T-helper 1 cell treated with Interleukin-12 subunit alpha and Interleukin-12 subunit beta and Interleukin-4 antibody, amounts not matched to agents 30 ng/mL and 1 ng/mL, for 36 hours (primary cell): ENCODE measurements around the gene PLXDC1. TPM values are rescaled to one million over a fixed set of nuclear protein-coding genes. Genes with fewer than 3 reads are reported as not detected.

Experiments
- intact Hi-C: fragments of 100-400 bp; cut with micrococcal nuclease; formaldehyde crosslinking; loops from one replicate; pipeline ENCODE4 v1.15.1; 2024
- total RNA-seq: library from RNA; stranded (reverse); gene quantifications from 2 replicates; pipeline ENCODE4 v1.2.3, GENCODE V29; 2022

The PLXDC1 gene
- total RNA-seq: 1.4 and 1.9 TPM in 2 replicates

DNA sequence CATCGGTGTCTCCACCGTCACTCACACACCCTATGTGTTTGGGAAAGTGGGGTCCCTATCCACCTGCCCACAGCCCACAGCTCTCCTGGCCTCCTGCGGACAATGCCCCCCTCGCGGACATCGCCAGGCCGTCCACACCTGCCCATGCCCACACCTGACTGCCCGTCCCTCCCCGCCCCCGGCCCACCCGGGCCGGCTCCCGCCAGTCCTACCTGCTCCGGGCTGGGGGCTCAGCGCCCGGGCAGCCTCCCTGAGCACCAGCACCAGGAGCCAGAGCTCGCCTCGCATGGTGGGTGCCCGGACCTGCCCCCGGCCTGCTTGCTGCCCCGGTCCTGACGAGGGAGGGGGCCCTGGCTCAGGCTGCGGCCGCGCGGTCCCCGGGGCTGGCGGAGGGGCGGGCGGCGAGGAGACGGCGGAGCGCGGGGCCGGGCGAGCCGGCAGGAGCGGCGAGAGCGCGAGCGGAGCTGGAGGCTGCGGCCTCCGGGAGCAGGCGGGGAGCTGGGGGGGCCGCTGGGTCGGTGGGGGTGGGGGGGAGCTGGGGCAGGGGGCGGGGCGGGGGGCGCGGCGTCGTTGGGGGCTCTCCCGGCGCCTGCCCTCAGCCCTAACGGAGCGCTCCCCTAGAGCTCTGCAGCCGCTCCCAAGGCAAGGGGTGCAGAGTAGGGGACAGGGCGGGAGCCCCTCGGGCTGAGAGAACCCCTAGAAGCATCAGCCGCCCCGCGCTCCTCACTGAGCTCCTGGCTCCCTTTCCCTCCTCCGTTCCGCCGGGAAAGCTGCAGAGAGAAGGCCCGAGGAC is at the start of gene PLXDC1:
PLXDC1 (minus strand) TSS at position 488 of the 793 bp plus-strand sequence; CDS start at position 288, 200 bp downstream.
- intact Hi-C loops: loop anchor here (5.0 kb wide), 1 partner anchor 91 kb away; no protein-coding TSS in a partner anchor

- intact Hi-C loops: loop anchor here (1.0 to 2.0 kb wide), 5 partner anchors 8 to 896 kb away; partner anchors contain the start of genes FBXL20 and RPL23
Measured at GRCh38 chr17:39200957-39201510, 49.6 kb upstream of the PLXDC1 start.

GRCh38 chr17:39200070-39200879 is 48.8 kb upstream of the PLXDC1 start, which contains the start of gene RPL19:
RPL19 (plus strand) TSS chr17:39200283; CDS start chr17:39200345, 62 bp downstream.
- intact Hi-C loops: loop anchor here (1.0 to 2.0 kb wide), 5 partner anchors 9 to 897 kb away; partner anchors contain the start of genes FBXL20 and RPL23

- intact Hi-C loops: loop anchor here (1.0 to 5.0 kb wide), 7 partner anchors 10 to 897 kb away; partner anchors contain the start of genes CDK12, FBXL20 and RPL23
Measured at GRCh38 chr17:39199820-39200069, 48.3 kb upstream of the PLXDC1 start.

GRCh38 chr17:39198186-39198566 is 46.7 kb upstream of the PLXDC1 start:
- intact Hi-C loops: loop anchor here (5.0 kb wide), 1 partner anchor 264 kb away; the partner anchor contains the start of gene CDK12

GRCh38 chr17:39197380-39198185 is 46.1 kb upstream of the PLXDC1 start, which contains the start of gene CACNB1:
CACNB1 (minus strand) TSS chr17:39197669; CDS start chr17:39197495, 174 bp downstream.
- intact Hi-C loops: loop anchor here (5.0 kb wide), 1 partner anchor 265 kb away; the partner anchor contains the start of gene CDK12

DNA sequence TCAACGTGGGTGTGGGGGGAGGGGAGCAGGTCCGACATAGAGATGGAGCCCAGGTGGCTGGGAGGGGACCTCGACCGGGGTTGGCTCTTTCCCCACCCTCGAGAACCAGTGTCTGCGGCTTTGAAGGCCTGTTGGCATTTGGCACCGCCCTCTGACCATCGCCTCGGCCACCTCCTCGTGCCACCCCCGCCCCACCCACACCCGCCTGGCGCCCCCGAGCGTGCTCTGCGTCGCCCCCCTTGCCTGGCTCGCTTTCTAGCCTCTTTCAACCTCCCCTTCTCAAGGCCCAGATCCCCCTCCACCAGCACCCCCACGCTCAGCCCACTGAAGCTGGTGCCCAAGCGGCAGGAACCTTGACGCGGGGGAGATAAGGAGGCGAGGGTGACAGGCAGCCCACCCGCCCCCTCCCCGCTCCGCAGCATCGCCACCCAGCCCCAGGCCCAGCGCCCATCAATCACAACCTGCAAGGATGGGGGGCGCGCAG is 45.4 kb upstream of the PLXDC1 start:
- intact Hi-C loops: loop anchor here (5.0 kb wide), 1 partner anchor 265 kb away; the partner anchor contains the start of gene CDK12

DNA sequence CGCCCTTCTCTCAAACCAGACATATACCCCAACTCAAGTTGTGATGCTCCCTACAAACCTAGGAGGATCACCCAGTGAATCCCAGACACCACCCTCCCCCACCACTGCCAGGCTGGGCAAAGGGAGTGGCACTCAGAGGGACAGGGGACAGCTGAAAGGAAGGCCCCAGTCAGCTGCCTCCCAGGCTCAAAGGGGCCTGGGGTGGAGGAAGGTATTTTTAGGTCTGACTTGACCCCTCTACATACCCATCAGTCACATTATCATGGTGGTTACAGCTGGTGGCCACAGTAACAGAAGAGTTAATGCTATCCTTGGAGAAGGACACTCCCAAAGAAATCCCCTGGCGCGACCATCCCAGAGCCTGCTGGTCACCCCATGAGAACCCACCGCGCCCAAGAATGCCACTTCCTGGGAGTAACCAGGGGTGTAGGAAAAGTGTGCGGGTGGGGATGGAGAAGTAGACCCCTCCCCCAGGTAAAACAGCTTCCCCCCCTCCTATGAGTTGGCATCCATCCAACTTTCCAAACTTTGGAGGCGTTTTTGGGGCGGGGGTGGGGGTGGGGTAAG is 44.9 kb upstream of the PLXDC1 start:
- intact Hi-C loops: loop anchor here (5.0 kb wide), 1 partner anchor 266 kb away; the partner anchor contains the start of gene CDK12

- intact Hi-C loops: loop anchor here (5.0 kb wide), 1 partner anchor 267 kb away; the partner anchor contains the start of gene CDK12
Measured at GRCh38 chr17:39195568-39196160, 44.2 kb upstream of the PLXDC1 start.

GRCh38 chr17:39194985-39195524 is 43.6 kb upstream of the PLXDC1 start:
- intact Hi-C loops: loop anchor here (5.0 kb wide), 1 partner anchor 267 kb away; the partner anchor contains the start of gene CDK12

DNA sequence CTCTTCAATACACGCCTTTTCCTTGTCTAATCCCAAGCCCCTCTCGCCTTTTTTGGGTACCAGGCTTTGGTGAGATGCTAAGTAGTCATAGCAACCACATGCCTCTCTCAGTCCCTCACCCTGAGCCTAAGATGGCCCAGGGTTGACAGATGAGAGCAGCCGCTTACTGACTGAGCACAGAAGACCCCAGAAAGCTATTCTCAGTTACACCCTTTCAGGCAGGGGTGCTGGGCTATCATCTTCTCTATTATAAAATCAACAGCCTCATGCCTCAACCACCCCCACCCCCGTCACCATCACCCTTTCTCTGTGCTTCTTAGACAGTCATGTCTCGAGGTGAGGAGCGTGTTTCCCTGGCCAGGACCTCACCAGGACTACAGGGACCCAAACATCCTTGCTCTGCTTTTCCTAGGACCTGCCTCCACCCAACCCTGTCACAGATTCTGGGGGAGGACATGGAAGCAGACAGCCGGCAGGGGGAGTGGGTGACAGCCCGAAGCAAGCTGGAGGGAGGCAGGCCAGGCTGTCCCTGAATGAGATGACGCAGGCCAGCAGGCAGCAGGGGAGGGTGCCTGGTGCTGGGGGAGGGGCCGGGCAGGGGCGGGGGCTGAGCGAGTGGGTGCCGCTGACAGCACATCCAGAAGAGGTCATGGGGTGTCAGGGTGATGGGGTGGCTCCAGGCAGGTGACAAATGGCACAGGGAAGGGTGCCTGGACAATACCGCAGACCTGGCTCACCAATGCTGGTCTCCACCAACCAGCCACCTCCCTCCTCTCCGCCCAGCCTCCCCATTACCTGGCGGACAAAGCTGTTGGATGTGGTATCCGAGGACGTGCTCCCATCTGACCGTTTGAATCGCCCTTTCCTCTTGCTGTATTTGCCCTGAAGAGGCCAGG is 42.9 kb upstream of the PLXDC1 start:
- intact Hi-C loops: no loop called here

GRCh38 chr17:39193346-39193745 is 41.9 kb upstream of the PLXDC1 start:
- intact Hi-C loops: no loop called here

DNA sequence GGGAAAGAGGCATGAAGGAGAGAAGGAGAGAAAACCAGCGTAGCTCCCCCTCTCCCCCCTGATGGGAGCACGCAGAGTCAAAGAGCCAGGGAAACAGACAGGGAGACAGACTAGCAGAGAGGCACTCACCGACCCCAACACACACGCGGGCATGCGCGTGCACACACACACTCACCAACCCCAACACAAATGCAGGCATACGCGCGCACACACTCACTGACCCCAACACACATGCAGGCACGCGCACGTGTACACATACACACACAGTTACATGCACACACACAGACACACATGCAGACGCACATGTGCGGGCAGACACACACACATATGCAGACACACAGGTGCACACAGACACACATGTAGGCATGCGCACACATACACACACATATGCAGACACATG is 41.5 kb upstream of the PLXDC1 start:
- intact Hi-C loops: no loop called here

DNA sequence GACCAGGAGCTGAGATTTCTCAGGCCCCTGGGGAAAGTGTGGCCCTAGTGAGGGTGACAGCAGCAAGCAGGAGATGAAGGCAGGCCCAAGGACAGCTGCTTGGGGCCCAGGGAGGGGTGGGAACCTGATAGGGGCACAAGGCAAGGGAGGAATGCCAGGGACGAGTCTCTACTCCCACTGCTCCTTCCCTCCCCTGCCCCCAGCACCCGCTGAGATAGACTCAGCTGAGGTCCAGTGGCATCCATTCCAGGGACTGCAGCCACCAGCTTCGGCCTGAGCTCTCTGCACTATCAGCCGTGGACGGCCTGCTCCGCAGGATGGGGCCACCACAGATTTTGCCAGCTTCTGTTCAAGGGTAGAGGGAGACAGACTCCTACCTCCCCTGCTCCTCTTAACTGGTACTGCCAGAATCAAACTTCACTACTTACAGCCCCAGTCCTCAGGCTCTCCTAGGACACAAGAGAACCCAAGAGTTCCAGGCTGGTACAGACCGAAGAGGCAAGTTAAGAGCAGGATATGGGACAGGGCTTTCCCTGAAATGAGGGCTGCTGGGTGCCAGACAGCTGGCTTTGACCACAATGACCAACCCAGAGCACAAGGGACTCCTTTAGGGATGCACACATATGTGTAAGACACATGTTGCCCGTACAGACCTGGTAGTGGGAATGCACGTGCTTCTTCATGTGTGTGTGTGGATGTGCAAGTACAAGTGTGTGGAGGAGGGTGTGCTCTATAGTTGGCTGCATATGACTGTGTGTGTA is 40.5 kb upstream of the PLXDC1 start:
- intact Hi-C loops: no loop called here

- intact Hi-C loops: no loop called here
Measured at GRCh38 chr17:39187152-39187830, 35.9 kb upstream of the PLXDC1 start.

DNA sequence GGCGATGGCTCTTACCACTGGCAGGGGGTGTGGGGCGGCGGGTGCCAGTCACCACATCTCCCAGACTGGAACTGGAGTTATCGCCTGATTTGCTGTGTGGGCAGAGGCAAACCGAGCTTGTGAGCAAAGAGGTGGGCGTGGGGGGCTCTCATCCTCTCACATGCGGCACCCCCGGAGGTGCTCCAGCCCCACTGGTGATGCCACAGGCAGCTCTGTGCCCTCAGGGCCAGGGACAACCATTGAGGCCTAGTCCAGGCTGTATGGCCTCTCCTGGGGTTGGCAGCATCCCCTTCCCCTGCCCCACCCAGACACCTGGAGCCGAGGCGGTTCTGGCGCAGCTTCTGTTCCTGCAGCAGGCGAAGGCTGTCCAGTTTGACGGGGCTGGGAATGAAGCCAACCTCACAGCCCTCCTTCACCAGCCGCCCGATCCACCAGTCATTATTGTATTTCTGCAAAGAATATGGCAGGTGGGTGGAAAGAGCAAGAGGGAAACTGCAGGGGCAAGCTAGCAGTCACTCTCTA is 35.1 kb upstream of the PLXDC1 start:
- intact Hi-C loops: no loop called here

DNA sequence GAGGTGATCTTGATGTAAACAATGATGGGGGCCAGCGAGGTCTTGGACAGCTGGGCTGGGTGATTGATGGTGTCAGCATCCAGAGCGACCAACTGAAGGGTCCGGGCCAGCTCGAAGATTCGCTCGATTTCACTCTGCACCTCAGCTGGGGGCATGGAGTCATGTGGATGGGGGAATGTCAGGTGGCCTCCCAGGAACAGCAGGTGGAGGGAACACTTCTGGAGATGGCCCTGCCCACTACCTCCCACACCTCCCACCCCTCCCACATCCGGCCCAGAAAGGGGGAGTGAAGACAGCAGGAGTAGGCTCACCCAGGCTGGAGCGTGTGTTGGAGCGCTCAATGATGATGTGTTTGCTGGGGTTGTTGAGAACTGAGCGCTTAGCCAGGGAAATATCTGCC is 32.3 kb upstream of the PLXDC1 start:
- intact Hi-C loops: no loop called here
